ENCODE data around the gene RXFP2. TPM values are rescaled to one million over a fixed set of nuclear protein-coding genes. Genes with fewer than 3 reads are reported as not detected.

Gene RXFP2
- total RNA-seq, 1 donor from 2014 or later = not detected

DNA sequence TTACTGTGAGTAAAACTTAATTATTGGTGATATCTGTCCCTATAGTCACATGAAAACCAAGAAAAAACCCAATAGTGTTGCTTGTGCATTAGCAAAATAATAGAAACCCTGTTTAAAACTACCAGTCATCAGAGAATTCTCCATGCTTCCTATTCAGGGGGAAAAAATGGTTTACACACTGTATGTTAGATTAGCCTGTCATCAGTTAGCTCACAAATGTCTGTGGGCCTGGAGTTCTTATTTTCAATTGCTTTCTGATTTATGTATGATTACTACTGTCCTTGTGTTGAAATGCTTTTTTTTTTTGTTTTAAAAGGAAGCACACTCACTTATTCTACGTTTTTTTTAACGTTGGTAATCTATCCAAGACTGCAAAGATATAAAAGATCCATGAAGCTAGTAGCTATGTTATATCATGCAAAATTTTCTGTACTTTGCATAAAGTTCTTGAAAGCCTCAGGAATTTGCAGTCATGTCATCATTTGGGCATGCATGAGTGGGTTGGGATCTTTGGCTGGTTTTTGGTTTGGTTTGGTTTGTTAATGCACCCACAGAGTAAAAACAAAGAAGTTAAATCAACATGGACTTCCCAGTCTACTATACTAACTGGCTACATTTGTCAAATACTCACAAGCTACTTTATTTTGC lies 25.9 kb downstream of the RXFP2 start:
- Histone ChIP-seq H3K36me3 (no peaks in the 10 kb centered on the region), H3K4me3 (no peak overlapping the region), H3K4me1 (peaks cover 0 to 24% of the 10 kb centered on the region in 2 donors), H3K27ac (peak overlapping the region in 1 of 2 donors; percentile 15), H3K9me3 (no peaks in the 10 kb centered on the region), H3K27me3 (no peaks in the 10 kb centered on the region)
- TF ChIP-seq, protein P1, sequence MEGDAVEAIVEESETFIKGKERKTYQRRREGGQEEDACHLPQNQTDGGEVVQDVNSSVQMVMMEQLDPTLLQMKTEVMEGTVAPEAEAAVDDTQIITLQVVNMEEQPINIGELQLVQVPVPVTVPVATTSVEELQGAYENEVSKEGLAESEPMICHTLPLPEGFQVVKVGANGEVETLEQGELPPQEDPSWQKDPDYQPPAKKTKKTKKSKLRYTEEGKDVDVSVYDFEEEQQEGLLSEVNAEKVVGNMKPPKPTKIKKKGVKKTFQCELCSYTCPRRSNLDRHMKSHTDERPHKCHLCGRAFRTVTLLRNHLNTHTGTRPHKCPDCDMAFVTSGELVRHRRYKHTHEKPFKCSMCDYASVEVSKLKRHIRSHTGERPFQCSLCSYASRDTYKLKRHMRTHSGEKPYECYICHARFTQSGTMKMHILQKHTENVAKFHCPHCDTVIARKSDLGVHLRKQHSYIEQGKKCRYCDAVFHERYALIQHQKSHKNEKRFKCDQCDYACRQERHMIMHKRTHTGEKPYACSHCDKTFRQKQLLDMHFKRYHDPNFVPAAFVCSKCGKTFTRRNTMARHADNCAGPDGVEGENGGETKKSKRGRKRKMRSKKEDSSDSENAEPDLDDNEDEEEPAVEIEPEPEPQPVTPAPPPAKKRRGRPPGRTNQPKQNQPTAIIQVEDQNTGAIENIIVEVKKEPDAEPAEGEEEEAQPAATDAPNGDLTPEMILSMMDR (IDR thresholded peaks at IDR 0.05) = no peak
- intact Hi-C loops (cut with DNase I) = no loop called here
- DNase-seq (ENCODE audit: low spot score in 2 of 2) = no peak

DNA sequence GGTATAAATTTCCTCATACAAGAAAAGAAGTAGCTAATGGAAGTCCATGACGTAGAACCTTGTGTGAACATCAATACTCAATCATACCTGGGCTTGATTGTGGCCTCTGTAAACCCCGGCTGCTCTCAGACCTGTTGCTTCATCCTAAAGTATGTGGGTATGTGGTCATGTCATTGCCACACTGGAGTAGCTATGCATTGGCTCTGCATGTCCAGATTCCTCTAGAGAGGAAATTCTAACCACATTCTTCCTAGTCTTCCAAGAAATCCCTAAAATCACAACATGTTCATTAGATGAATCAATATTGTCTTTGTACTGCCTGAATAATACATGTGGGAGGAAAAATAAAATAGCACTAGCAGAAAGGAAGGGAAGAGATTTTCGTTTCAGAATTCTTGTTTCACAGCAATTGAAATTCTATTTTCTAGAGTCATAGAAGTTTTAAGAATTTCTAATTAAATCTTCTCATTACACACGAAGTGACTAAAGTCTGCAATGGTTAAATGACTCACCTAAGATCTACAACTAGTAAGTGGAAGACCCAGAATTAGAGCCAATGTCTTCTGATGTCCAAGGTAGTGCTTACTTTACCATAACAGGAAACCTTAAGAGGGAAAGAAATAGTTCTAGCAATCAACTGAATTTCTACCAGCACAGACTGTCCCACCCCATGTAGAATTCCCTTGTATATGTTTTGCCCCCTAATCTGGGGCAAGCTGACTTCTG lies 28.0 kb downstream of the RXFP2 start:
- no peaks in the 10 kb centered on the region for H3K9me3 ChIP-seq
- no peaks in the 10 kb centered on the region for H3K27me3 ChIP-seq
- H3K4me3 ChIP-seq = no peak overlapping the region
- no peaks in the 10 kb centered on the region for H3K36me3 ChIP-seq
- TF ChIP-seq, protein P1 (IDR thresholded peaks at IDR 0.05) = no peak
- DNase-seq (ENCODE audit: low spot score in 2 of 2) = peak in 1 of 2 donors; percentile 69
- intact Hi-C loops (cut with DNase I) = no loop called here
- H3K27ac ChIP-seq = peak overlapping the region; percentile 63 to 74
- H3K4me1 ChIP-seq = peaks cover 0 to 24% of the 10 kb centered on the region in 2 donors

DNA sequence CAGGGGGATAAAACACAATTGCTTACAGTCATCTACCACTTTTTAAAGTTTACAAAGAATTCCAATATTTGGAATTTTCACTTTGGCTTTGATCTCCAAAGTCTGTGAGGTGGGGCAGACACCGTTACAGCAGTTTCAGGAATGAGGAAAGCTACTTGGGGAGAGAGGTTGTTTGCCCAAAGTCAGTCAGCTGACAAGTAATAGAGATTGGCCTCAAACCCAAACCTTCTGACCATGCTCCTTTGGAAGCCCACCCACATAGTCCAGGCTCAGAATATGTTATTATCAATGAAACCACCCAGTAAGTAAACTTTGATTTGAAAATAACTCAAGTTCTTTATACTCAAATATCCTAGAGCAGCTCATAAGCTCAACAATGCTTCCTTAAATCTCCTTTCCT lies 29.0 kb downstream of the RXFP2 start:
- DNase-seq (ENCODE audit: low spot score in 2 of 2) = no peak
- TF ChIP-seq, protein P1 (IDR thresholded peaks at IDR 0.05) = no peak
- Histone ChIP-seq H3K4me1 (peaks cover 0 to 27% of the 10 kb centered on the region in 2 donors), H3K9me3 (no peaks in the 10 kb centered on the region), H3K4me3 (no peak overlapping the region), H3K27ac (peak overlapping the region; percentile 63 to 74), H3K36me3 (no peaks in the 10 kb centered on the region), H3K27me3 (no peaks in the 10 kb centered on the region)
- intact Hi-C loops (cut with DNase I) = no loop called here

DNA sequence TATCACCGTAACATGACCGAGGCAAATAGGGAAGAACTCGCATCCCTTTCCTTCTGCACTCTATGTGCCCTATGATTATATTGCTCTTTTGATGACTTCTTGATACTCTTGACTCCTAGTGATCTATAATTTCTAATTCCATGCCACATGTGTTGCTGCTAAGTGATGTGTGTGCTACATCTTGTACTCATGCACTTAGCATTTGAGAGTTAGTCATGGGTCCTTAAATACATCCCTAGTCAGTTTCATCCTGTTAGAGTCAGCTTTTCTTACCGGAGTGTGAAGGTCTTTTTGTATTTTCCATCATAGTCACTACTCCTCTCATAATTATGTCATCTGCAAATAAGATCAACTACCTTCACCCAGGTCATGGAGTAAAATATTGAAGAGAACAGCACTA lies 30.2 kb downstream of the RXFP2 start:
- Histone ChIP-seq H3K4me3 (no peak overlapping the region), H3K4me1 (peaks cover 0 to 34% of the 10 kb centered on the region in 2 donors), H3K9me3 (no peaks in the 10 kb centered on the region), H3K27me3 (no peaks in the 10 kb centered on the region), H3K27ac (no peak overlapping the region), H3K36me3 (no peaks in the 10 kb centered on the region)
- TF ChIP-seq, protein P1 (IDR thresholded peaks at IDR 0.05) = no peak
- no peak for DNase-seq (ENCODE audit: low spot score in 2 of 2)
- intact Hi-C loops (cut with DNase I) = no loop called here

DNA sequence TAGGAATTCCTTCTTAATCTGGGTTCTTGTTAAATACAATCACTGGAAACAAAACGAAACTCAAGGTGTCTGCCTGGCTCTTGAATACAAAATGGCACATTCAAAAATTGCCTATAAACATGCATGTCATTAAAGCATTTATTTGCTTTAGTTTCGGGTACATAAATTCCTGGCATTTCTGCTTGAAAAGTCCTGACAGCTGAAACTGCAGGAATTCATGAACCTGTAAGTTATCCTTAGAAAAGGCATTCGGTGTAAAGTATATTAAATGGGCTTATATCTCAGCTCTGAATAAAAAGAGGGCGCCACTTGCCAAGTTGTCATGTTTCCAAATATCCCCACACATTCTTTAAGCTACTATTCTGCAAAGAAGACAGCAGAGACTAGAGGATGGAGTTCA lies 32.9 kb downstream of the RXFP2 start:
- Histone ChIP-seq H3K4me3 (no peak overlapping the region), H3K36me3 (no peaks in the 10 kb centered on the region), H3K9me3 (no peaks in the 10 kb centered on the region), H3K27me3 (no peaks in the 10 kb centered on the region), H3K27ac (no peak overlapping the region), H3K4me1 (peaks cover 0 to 40% of the 10 kb centered on the region in 2 donors)
- intact Hi-C loops (cut with DNase I) = no loop called here
- no peak for DNase-seq (ENCODE audit: low spot score in 2 of 2)
- TF ChIP-seq, protein P1 (IDR thresholded peaks at IDR 0.05) = no peak

Data from ascending aorta (tissue), 2 donors.